Prostate gland (tissue), 2 donors: ENCODE results near the gene HNRNPL.

Experiments
- CTCF ChIP-seq, 4 experiments: fragments of 200-600 bp in 2 of 4; fragments of 450-650 bp in 2 of 4; sonication (generic) in 2 of 4; IDR thresholded peaks; 1 replicate in 3 of 4; 2 replicates in 1 of 4; pipeline ENCODE4 v1.5.1; 2016 to 2019; ENCODE audit warnings: antibody characterized with exemption in 4 of 4, mild to moderate bottlenecking in 2 of 4, moderate library complexity in 2 of 4
- POLR2A ChIP-seq: fragments of 450-650 bp; IDR thresholded peaks from one replicate; pipeline ENCODE4 v1.6.1; 2016; ENCODE audit warnings: antibody characterized with exemption, mild to moderate bottlenecking

GRCh38 chr19:38816131-38816750, 33.5 kb downstream of the HNRNPL start:
- TF ChIP-seq POLR2A: no peak
- TF ChIP-seq CTCF (IDR thresholded peaks at IDR 0.05): no peak
